CD14-positive monocyte (primary cell): ENCODE data around the gene FAM219B. TPM values are rescaled to one million over a fixed set of nuclear protein-coding genes. Genes with fewer than 3 reads are reported as not detected.

Source experiments
- DNase-seq, 3 donors: peaks; one replicate each; pipeline ENCODE4 v3.0.0-alpha.2; 2011 to 2022
- H2AFZ ChIP-seq: 2 replicates; pipeline ENCODE4 v1.6.0; 2012; ENCODE audit warnings: mild to moderate bottlenecking, low read depth, low read length, inconsistent platforms; ENCODE audit not compliant: insufficient read depth, poor library complexity, severe bottlenecking
- H3K27ac ChIP-seq, 2 donors: 1 replicate in 1 of 2; 2 replicates in 1 of 2; pipeline ENCODE4 v1.5.1; 2012 to 2013; ENCODE audit warnings: low read length in 2 of 2, control low read depth in 1 of 2, inconsistent platforms in 1 of 2, low read depth in 1 of 2, mild to moderate bottlenecking in 1 of 2
- H3K27me3 ChIP-seq, 2 donors: one replicate each; pipeline versions ENCODE4 v1.6.0 to v1.6.1; 2011 to 2013; ENCODE audit warnings: low read length in 2 of 2; ENCODE audit not compliant: control insufficient read depth in 2 of 2, insufficient read depth in 2 of 2
- H3K36me3 ChIP-seq, 2 donors: replicated peaks in 1 of 2; 1 replicate in 1 of 2; 2 replicates in 1 of 2; pipeline versions ENCODE4 v1.5.1 to v1.6.1; 2012 to 2013; ENCODE audit warnings: low read length in 2 of 2, control low read depth in 1 of 2, inconsistent platforms in 1 of 2, mild to moderate bottlenecking in 1 of 2; ENCODE audit not compliant: insufficient read depth in 2 of 2, control insufficient read depth in 1 of 2
- H3K4me1 ChIP-seq, 2 donors: 1 replicate in 1 of 2; 2 replicates in 1 of 2; pipeline versions ENCODE4 v1.5.1 to v1.6.1; 2012 to 2013; ENCODE audit warnings: low read length in 2 of 2, control low read depth in 1 of 2, inconsistent platforms in 1 of 2, mild to moderate bottlenecking in 1 of 2, moderate library complexity in 1 of 2; ENCODE audit not compliant: insufficient read depth in 2 of 2, control insufficient read depth in 1 of 2
- H3K4me2 ChIP-seq: replicated peaks from 2 replicates; pipeline ENCODE3; 2012; ENCODE audit warnings: low read length, moderate library complexity, mild to moderate bottlenecking; ENCODE audit not compliant: poor library complexity, severe bottlenecking; ENCODE audit errors: extremely low read depth
- H3K4me3 ChIP-seq, 3 experiments: fragments of 200-600 bp in 1 of 3; sonication (generic) in 1 of 3; replicated peaks in 1 of 3; 1 replicate in 2 of 3; 2 replicates in 1 of 3; pipeline ENCODE4 v1.5.1; 2011 to 2013; ENCODE audit warnings: low read length in 3 of 3, mild to moderate bottlenecking in 3 of 3, control low read depth in 2 of 3, low read depth in 2 of 3, inconsistent platforms in 1 of 3, moderate library complexity in 1 of 3
- H3K79me2 ChIP-seq: 2 replicates; pipeline ENCODE4 v1.6.0; 2012; ENCODE audit warnings: mild to moderate bottlenecking, control low read depth, inconsistent platforms, low read length, moderate library complexity; ENCODE audit not compliant: insufficient read depth
- H3K9ac ChIP-seq: 2 replicates; pipeline ENCODE4 v1.6.0; 2017; ENCODE audit warnings: low read length, mild to moderate bottlenecking; ENCODE audit not compliant: insufficient read depth, poor library complexity, severe bottlenecking
- H3K9me3 ChIP-seq, 2 donors: replicated peaks in 1 of 2; 1 replicate in 1 of 2; 2 replicates in 1 of 2; pipeline versions ENCODE4 v1.5.1 to v1.6.1; 2012 to 2013; ENCODE audit warnings: low read length in 2 of 2, control low read depth in 1 of 2; ENCODE audit not compliant: control insufficient read depth in 1 of 2, insufficient read depth in 1 of 2
- H4K20me1 ChIP-seq: 2 replicates; pipeline ENCODE4 v1.6.0; 2012; ENCODE audit warnings: mild to moderate bottlenecking, low read length, control low read depth, moderate library complexity; ENCODE audit not compliant: insufficient read depth
- H3K27ac Mint-ChIP-seq, 7 donors: one replicate each; pipeline ENCODE4 v1.8.0; 2020; ENCODE audit warnings: mild to moderate bottlenecking in 7 of 7, mixed read lengths in 7 of 7, moderate library complexity in 6 of 7, inconsistent platforms in 2 of 7
- H3K27me3 Mint-ChIP-seq, 3 donors: one replicate each; pipeline ENCODE4 v1.8.0; 2021 to 2022; ENCODE audit warnings: low read depth in 3 of 3, mild to moderate bottlenecking in 3 of 3, mixed read lengths in 3 of 3, moderate library complexity in 3 of 3, inconsistent platforms in 1 of 3
- H3K36me3 Mint-ChIP-seq, 2 donors: one replicate each; pipeline ENCODE4 v1.8.0; 2020; ENCODE audit warnings: mixed read lengths in 2 of 2, inconsistent platforms in 1 of 2, mild to moderate bottlenecking in 1 of 2
- H3K4me1 Mint-ChIP-seq: one replicate; pipeline ENCODE4 v1.8.0; 2020; ENCODE audit warnings: mild to moderate bottlenecking, mixed read lengths
- H3K4me3 Mint-ChIP-seq, 2 donors: one replicate each; pipeline ENCODE4 v1.8.0; 2020; ENCODE audit warnings: mild to moderate bottlenecking in 2 of 2, mixed read lengths in 2 of 2, moderate library complexity in 1 of 2
- H3K9me3 Mint-ChIP-seq, 7 donors: one replicate each; pipeline ENCODE4 v1.8.0; 2020 to 2022; ENCODE audit warnings: mixed read lengths in 7 of 7, mild to moderate bottlenecking in 6 of 7, moderate library complexity in 6 of 7, inconsistent platforms in 2 of 7
- WGBS: methylation state at CpG from one replicate; pipeline ENCODE4 v1.1.5; 2013; ENCODE audit warnings: missing lambda C conversion rate; ENCODE audit not compliant: insufficient coverage; 5-methylcytosine and 5-hydroxymethylcytosine counted together
- intact Hi-C, 2 donors: fragments of 100-400 bp; cut with micrococcal nuclease; formaldehyde crosslinking; loops; one replicate each; pipeline versions ENCODE4 v1.15.0 to v1.15.1; 2023
- polyA plus RNA-seq, 3 donors: library from polyadenylated mRNA; depleted of rRNA in 1 of 3; unstranded in 2 of 3; stranded (reverse) in 1 of 3; fragments of 300-500 nt in 2 of 3; fragments of >200 nt in 1 of 3; fragmentation: Illumina TruSeq in 2 of 3; gene quantifications; 1 replicate in 2 of 3; 2 replicates in 1 of 3; pipeline ENCODE4 v1.2.3, GENCODE V29; 2012 to 2021
- TF ChIP-seq, protein P1 (sequence below): fragments of 200-600 bp; IDR thresholded peaks from one replicate; pipeline ENCODE4 v1.8.0; 2022; ENCODE audit warnings: antibody characterized with exemption, mild to moderate bottlenecking

FAM219B gene
- polyA plus RNA-seq, 3 donors: 11.7 to 53.9 (median 17.1) TPM

DNA sequence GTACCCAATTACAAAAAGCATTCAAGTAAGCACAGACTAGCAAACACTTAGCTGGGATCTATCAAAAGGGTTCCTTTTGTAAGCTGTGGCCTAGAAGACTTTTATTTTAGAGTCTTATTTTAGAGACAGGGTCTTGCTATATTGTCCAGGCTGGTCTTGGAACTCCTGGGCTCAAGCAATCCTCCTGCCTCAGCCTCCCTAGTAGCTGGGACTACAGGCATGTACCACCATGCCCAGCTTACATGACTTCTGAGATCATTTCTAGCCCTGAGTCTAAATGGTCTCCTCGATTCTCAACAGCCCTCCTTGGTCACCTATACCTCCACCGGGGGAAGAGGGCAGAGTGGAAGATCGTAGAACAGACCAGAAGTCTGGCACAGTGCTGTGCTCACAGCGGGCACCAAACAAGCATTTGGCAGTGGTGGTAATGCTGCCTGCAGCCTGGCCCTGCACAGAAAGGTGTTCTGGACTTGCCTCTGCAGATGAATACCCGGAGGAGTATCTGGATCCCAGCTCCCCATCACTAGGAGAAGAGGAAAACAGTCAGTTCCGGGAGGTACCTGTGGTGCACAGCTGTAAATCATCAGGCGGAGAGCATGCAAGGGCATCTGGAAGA is 2.4 kb downstream of the FAM219B start:
- intact Hi-C loops: loop anchor here (5.0 to 10.0 kb wide), 2 partner anchors 37 to 59 kb away; partner anchors contain the start of gene ULK3 (in 2 of the 2)
- Mint-ChIP-seq H3K36me3 (peaks cover 41% of the 10 kb centered on the region in 2 donors), H3K4me1 (peaks cover 39% of the 10 kb centered on the region), H3K27me3 (peaks cover 0 to 1% (median 0%) of the 10 kb centered on the region in 3 donors), H3K4me3 (no peak overlapping the region), H3K27ac (peak overlapping the region in 2 of 7 donors; percentile 31 to 32), H3K9me3 (peaks cover 0 to 2% (median 0%) of the 10 kb centered on the region in 7 donors)
- Histone ChIP-seq H3K27ac (no peak overlapping the region), H4K20me1 (peaks cover 15% of the 10 kb centered on the region), H3K4me2 (no peak overlapping the region), H3K27me3 (no peaks in the 10 kb centered on the region), H3K9ac (no peak overlapping the region), H3K4me1 (peaks cover 31 to 38% of the 10 kb centered on the region in 2 donors), H3K79me2 (peaks cover 23% of the 10 kb centered on the region), H3K4me3 (no peak overlapping the region), H3K36me3 (peaks cover 24 to 48% of the 10 kb centered on the region in 2 donors), H3K9me3 (no peaks in the 10 kb centered on the region), H2AFZ (no peak overlapping the region)
- WGBS: 96% methylated on average over 7 of the region's 7 CpGs
- DNase-seq: no peak
- TF ChIP-seq, protein P1, sequence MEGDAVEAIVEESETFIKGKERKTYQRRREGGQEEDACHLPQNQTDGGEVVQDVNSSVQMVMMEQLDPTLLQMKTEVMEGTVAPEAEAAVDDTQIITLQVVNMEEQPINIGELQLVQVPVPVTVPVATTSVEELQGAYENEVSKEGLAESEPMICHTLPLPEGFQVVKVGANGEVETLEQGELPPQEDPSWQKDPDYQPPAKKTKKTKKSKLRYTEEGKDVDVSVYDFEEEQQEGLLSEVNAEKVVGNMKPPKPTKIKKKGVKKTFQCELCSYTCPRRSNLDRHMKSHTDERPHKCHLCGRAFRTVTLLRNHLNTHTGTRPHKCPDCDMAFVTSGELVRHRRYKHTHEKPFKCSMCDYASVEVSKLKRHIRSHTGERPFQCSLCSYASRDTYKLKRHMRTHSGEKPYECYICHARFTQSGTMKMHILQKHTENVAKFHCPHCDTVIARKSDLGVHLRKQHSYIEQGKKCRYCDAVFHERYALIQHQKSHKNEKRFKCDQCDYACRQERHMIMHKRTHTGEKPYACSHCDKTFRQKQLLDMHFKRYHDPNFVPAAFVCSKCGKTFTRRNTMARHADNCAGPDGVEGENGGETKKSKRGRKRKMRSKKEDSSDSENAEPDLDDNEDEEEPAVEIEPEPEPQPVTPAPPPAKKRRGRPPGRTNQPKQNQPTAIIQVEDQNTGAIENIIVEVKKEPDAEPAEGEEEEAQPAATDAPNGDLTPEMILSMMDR: no peak

DNA sequence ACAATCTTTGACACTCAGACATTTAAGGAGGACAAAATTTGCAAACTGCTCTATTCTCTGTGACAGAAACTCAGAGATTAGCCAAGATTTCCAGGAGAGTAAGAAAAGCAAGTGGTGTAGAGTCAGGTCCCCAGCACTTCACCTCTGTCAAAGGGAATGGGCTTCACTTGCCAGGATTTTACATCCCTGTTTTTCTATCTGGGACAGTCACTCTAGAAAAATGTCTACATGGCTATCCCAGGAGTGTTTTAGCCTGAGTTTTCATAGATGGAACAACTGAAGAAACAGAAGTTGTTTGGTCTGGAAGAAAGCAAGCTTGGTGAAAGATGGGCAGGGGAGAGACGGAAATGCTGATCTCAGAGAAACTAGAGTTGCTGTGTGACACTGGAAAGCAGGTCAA is 3.0 kb downstream of the FAM219B start:
- H3K27ac Mint-ChIP-seq: peak overlapping the region in 2 of 7 donors; percentile 32 to 37
- peaks cover 39% of the 10 kb centered on the region for H3K4me1 Mint-ChIP-seq
- Histone ChIP-seq H3K36me3 (peaks cover 29 to 55% of the 10 kb centered on the region in 2 donors), H3K79me2 (peaks cover 23% of the 10 kb centered on the region), H3K4me1 (peaks cover 31 to 38% of the 10 kb centered on the region in 2 donors), H3K27ac (no peak overlapping the region), H3K9ac (no peak overlapping the region), H4K20me1 (peaks cover 15% of the 10 kb centered on the region), H2AFZ (no peak overlapping the region), H3K4me2 (no peak overlapping the region), H3K9me3 (no peaks in the 10 kb centered on the region), H3K4me3 (no peak overlapping the region), H3K27me3 (no peaks in the 10 kb centered on the region)
- H3K9me3 Mint-ChIP-seq: peaks cover 0 to 2% (median 0%) of the 10 kb centered on the region in 7 donors
- intact Hi-C loops: loop anchor here (5.0 to 10.0 kb wide), 2 partner anchors 36 to 59 kb away; partner anchors contain the start of gene ULK3 (in 2 of the 2)
- DNase-seq: no peak
- no peak overlapping the region for H3K4me3 Mint-ChIP-seq
- H3K36me3 Mint-ChIP-seq: peaks cover 46 to 47% of the 10 kb centered on the region in 2 donors
- TF ChIP-seq, protein P1: no peak
- peaks cover 0 to 1% (median 0%) of the 10 kb centered on the region in 3 donors for H3K27me3 Mint-ChIP-seq
- WGBS: 100% methylated on average over 1 of the region's 1 CpG
